ENCODE measurements around the gene MAPK10. TPM values are rescaled to one million over a fixed set of nuclear protein-coding genes. Genes with fewer than 3 reads are reported as not detected.

MAPK10 gene
- total and polyA plus RNA-seq, 9 of the 15 experiments (the other 6 are each of a cell fraction or from before 2014, with no cell fraction given), result 0.10 to 0.53 (median 0.18) TPM; not detected in 4

- no peaks in the 10 kb centered on the region for H3K4me1 ChIP-seq (replicated peaks in 1 of 2; ENCODE audit: control insufficient read depth in 2 of 2, insufficient read depth in 2 of 2, low read length in 2 of 2)
- ATAC-seq (no peak), DNase-seq (ENCODE audit: extremely low read depth in 1 of 4, low spot score in 3 of 4) (no peak), FAIRE-seq (no peak)
- no peaks in the 10 kb centered on the region; the same call in 2 of the 3 replicates for H3K36me3 ChIP-seq (ENCODE audit: control insufficient read depth, insufficient read depth, low read length)
- ChIA-PET POLR2A (no interaction called here), CTCF (ENCODE audit: low intra/inter-chr PET ratio) (no interaction called here)
- in situ Hi-C loops (cut with MboI), result no loop called here
- H3K9me3 ChIP-seq (replicated peaks; ENCODE audit: control insufficient read depth, insufficient read depth, low read depth, low read length), result no peaks in the 10 kb centered on the region
- no peak overlapping the region for H3K9ac ChIP-seq (ENCODE audit: insufficient read depth in 1 of 2, low read depth in 2 of 2, low read length in 2 of 2)
- H4K20me1 ChIP-seq (replicated peaks; ENCODE audit: control insufficient read depth, insufficient read depth, low read length), result no peaks in the 10 kb centered on the region
- 88% methylated on average over 1 of the region's 2 CpGs for WGBS (ENCODE audit: insufficient coverage, low coverage, missing lambda C conversion rate)
- intact Hi-C loops (cut with micrococcal nuclease), result no loop called here
- no peak overlapping the region for H3K27ac ChIP-seq (ENCODE audit: extremely low read depth, low read depth, low read length)
- no peaks in the 10 kb centered on the region for H3K79me2 ChIP-seq (ENCODE audit: control insufficient read depth, insufficient read depth, low read length)
- BruUV-seq (replicated peaks), result no TSS peak
- no peaks in the 10 kb centered on the region for H3K9me1 ChIP-seq (ENCODE audit: control insufficient read depth, insufficient read depth, low read length)
- H2AFZ ChIP-seq (ENCODE audit: low read depth, low read length), result no peak overlapping the region
- no peak overlapping the region for H3K4me3 ChIP-seq
- no peak overlapping the region for H3K4me2 ChIP-seq (ENCODE audit: insufficient read depth, low read length)
- no peaks in the 10 kb centered on the region for H3K27me3 ChIP-seq (ENCODE audit: control insufficient read depth in 2 of 2, insufficient read depth in 2 of 2, low read length in 2 of 2)
- TF ChIP-seq KDM5B (IDR thresholded peaks at IDR 0.05; ENCODE audit: insufficient replicate concordance, low read depth, low read length), result no peak
- no peak for TF ChIP-seq KAT7 (CRISPR knock-in tag; IDR thresholded peaks at IDR 0.05; ENCODE audit: borderline replicate concordance)
- TF ChIP-seq BRCA1 (IDR thresholded peaks at IDR 0.05), result no peak
- no peak for TF ChIP-seq BRCA1 (CRISPR knock-in tag; IDR thresholded peaks at IDR 0.05)
- no peak for TF ChIP-seq USF1 (CRISPR knock-in tag; IDR thresholded peaks at IDR 0.05)
- TF ChIP-seq, protein P1, sequence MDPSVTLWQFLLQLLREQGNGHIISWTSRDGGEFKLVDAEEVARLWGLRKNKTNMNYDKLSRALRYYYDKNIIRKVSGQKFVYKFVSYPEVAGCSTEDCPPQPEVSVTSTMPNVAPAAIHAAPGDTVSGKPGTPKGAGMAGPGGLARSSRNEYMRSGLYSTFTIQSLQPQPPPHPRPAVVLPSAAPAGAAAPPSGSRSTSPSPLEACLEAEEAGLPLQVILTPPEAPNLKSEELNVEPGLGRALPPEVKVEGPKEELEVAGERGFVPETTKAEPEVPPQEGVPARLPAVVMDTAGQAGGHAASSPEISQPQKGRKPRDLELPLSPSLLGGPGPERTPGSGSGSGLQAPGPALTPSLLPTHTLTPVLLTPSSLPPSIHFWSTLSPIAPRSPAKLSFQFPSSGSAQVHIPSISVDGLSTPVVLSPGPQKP (CRISPR knock-in tag; IDR thresholded peaks at IDR 0.05), result no peak
- TF ChIP-seq RBM39 (optimal IDR thresholded peaks at IDR 0.05; ENCODE audit: low read depth, low read length), result no peak
- TF ChIP-seq GTF2F1 (IDR thresholded peaks at IDR 0.05; ENCODE audit: low read depth, low read length), result no peak
- TF ChIP-seq ZSCAN32 (CRISPR knock-in tag; IDR thresholded peaks at IDR 0.05), result no peak
- TF ChIP-seq, protein P2, sequence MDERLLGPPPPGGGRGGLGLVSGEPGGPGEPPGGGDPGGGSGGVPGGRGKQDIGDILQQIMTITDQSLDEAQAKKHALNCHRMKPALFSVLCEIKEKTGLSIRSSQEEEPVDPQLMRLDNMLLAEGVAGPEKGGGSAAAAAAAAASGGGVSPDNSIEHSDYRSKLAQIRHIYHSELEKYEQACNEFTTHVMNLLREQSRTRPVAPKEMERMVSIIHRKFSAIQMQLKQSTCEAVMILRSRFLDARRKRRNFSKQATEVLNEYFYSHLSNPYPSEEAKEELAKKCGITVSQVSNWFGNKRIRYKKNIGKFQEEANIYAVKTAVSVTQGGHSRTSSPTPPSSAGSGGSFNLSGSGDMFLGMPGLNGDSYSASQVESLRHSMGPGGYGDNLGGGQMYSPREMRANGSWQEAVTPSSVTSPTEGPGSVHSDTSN (CRISPR knock-in tag; IDR thresholded peaks at IDR 0.05; ENCODE audit: low read depth), result no peak
- TF ChIP-seq, protein P2 (tag; conservative IDR thresholded peaks at IDR 0.05; ENCODE audit: low read depth), result no peak
- no peak for TF ChIP-seq ZNF354B (CRISPR knock-in tag; IDR thresholded peaks at IDR 0.05)
- TF ChIP-seq ZNF253 (CRISPR knock-in tag; conservative IDR thresholded peaks at IDR 0.05), result no peak
- TF ChIP-seq JUN (IDR thresholded peaks at IDR 0.05; ENCODE audit: borderline replicate concordance, low read depth, low read length), result no peak
- TF ChIP-seq JUN (CRISPR knock-in tag; IDR thresholded peaks at IDR 0.05; ENCODE audit: borderline replicate concordance), result no peak
- TF ChIP-seq FOS (IDR thresholded peaks at IDR 0.05; ENCODE audit: extremely low read depth, insufficient read length), result no peak
- TF ChIP-seq CBFB (CRISPR knock-in tag; IDR thresholded peaks at IDR 0.05), result no peak
Observed at GRCh38 chr4:85970535-85970934, 389.3 kb downstream of the MAPK10 start.
